GM15510 (cell line): ENCODE data around the gene ABCC3.

ENCODE experiments used
- POLR2A ChIP-seq: IDR thresholded peaks from 3 replicates; pipeline ENCODE4 v1.6.1; 2011; ENCODE audit warnings: borderline replicate concordance; ENCODE audit not compliant: insufficient read length; ENCODE audit errors: extremely low read depth

The ABCC3 gene

GRCh38 chr17:50697062-50697461 lies 62.4 kb downstream of the ABCC3 start:
- no peak for TF ChIP-seq POLR2A

- TF ChIP-seq POLR2A: no peak
Observed at GRCh38 chr17:50697663-50698272, 63.1 kb downstream of the ABCC3 start.

- no peak for TF ChIP-seq POLR2A
Observed at GRCh38 chr17:50699410-50699809, 64.7 kb downstream of the ABCC3 start.

- TF ChIP-seq POLR2A: no peak
Observed at GRCh38 chr17:50703162-50703561, 68.5 kb downstream of the ABCC3 start.

- TF ChIP-seq POLR2A: peak; percentile 75
Observed at GRCh38 chr17:50707289-50708049, 72.8 kb downstream of the ABCC3 start, which contains the start of gene ANKRD40. Gene ANKRD40 (minus strand): TSS chr17:50707914. CDS start chr17:50707654, 260 bp downstream.

- no peak for TF ChIP-seq POLR2A
Observed at GRCh38 chr17:50708050-50709000, 73.6 kb downstream of the ABCC3 start.

GRCh38 chr17:50710025-50710424 lies 75.3 kb downstream of the ABCC3 start:
- TF ChIP-seq POLR2A: no peak

- no peak for TF ChIP-seq POLR2A
Observed at GRCh38 chr17:50710650-50711049, 76.0 kb downstream of the ABCC3 start.

GRCh38 chr17:50712641-50713040 lies 78.0 kb downstream of the ABCC3 start:
- TF ChIP-seq POLR2A: no peak

GRCh38 chr17:50715471-50715870 lies 80.8 kb downstream of the ABCC3 start:
- no peak for TF ChIP-seq POLR2A

- TF ChIP-seq POLR2A: peak; percentile 96
Observed at GRCh38 chr17:50719144-50719923, 84.7 kb downstream of the ABCC3 start, which contains the start of gene LUC7L3. Gene LUC7L3 (plus strand): TSS chr17:50719603. CDS start chr17:50719733, 130 bp downstream.

- no peak for TF ChIP-seq POLR2A
Observed at GRCh38 chr17:50719924-50720794, 85.5 kb downstream of the ABCC3 start.
